IMR-90 (cell line): Measurements from ENCODE around the gene C2CD4D. TPM values are rescaled to one million over a fixed set of nuclear protein-coding genes. Genes with fewer than 3 reads are reported as not detected.
"Not testable (repeated sequence)": the region's sequence is repeated elsewhere in the genome, so short reads cannot be mapped to it uniquely, and the experiment has no call there.

Experiments used
- ATAC-seq: fragments of 200-7000 bp; cut with Tn5 transposase; 2 replicates; pipeline ENCODE4 v1.9.1; 2020; ENCODE audit warnings: low read depth, mild to moderate bottlenecking, moderate library complexity
- BruUV-seq: library from RNA; stranded (reverse); fragments of 400-500 nt; replicated peaks from 2 replicates; lab custom pipeline; 2021; lab: Mats Ljungman, UMichigan
- CTCF ChIA-PET: fragments of 300-600 bp; formaldehyde crosslinking; extraction: SDS; loops from one replicate; lab custom pipeline; 2021; ENCODE audit warnings: antibody characterized with exemption; lab: Yijun Ruan, JAX
- POLR2A ChIA-PET: fragments of 300-600 bp; sonication (Branson Sonifier 250); formaldehyde crosslinking; loops from one replicate; lab custom pipeline; 2022; ENCODE audit warnings: antibody characterized with exemption; ENCODE audit not compliant: unreplicated experiment; lab: Charles Lee
- DNase-seq: peaks from one replicate; pipeline ENCODE4 v3.0.0; 2013
- H2AFZ ChIP-seq: replicated peaks from 2 replicates; pipeline ENCODE3; 2013; ENCODE audit warnings: low read length, mild to moderate bottlenecking; ENCODE audit not compliant: poor library complexity
- H2AK5ac ChIP-seq: 2 replicates; pipeline ENCODE4 v1.6.1; 2013; ENCODE audit warnings: low read depth, low read length, inconsistent platforms
- H2AK9ac ChIP-seq: replicated peaks from 2 replicates; pipeline ENCODE3; 2013; ENCODE audit warnings: mild to moderate bottlenecking, low read depth, low read length, moderate library complexity; ENCODE audit not compliant: poor library complexity
- H2BK120ac ChIP-seq: 2 replicates; pipeline ENCODE4 v1.6.1; 2013; ENCODE audit warnings: low read depth, low read length, inconsistent platforms
- H2BK15ac ChIP-seq: 3 replicates; pipeline ENCODE4 v1.6.1; 2013; ENCODE audit warnings: low read depth, low read length, inconsistent platforms
- H2BK20ac ChIP-seq: 2 replicates; pipeline ENCODE4 v1.6.1; 2013; ENCODE audit warnings: low read depth, mild to moderate bottlenecking, inconsistent platforms, low read length, moderate library complexity
- H2BK5ac ChIP-seq: 2 replicates; pipeline ENCODE4 v1.6.1; 2013; ENCODE audit warnings: mild to moderate bottlenecking, low read depth, low read length, inconsistent platforms; ENCODE audit not compliant: poor library complexity, severe bottlenecking
- H3K14ac ChIP-seq: replicated peaks from 2 replicates; pipeline ENCODE4 v1.6.1; 2013; ENCODE audit warnings: low read depth, low read length, inconsistent platforms
- H3K18ac ChIP-seq: 2 replicates; pipeline ENCODE4 v1.6.1; 2013; ENCODE audit warnings: low read depth, low read length, control low read depth
- H3K23ac ChIP-seq: 2 replicates; pipeline ENCODE4 v1.6.1; 2013; ENCODE audit warnings: low read depth, low read length, inconsistent platforms
- H3K27ac ChIP-seq: 2 replicates; pipeline ENCODE4 v1.5.1; 2013; ENCODE audit warnings: mild to moderate bottlenecking, control low read depth, low read length; ENCODE audit not compliant: insufficient read depth
- H3K27me3 ChIP-seq: 2 replicates; pipeline ENCODE4 v1.6.1; 2013; ENCODE audit warnings: low read length; ENCODE audit not compliant: control insufficient read depth, insufficient read depth
- H3K36me3 ChIP-seq: 2 replicates; pipeline ENCODE4 v1.6.1; 2013; ENCODE audit warnings: low read length, mixed read lengths; ENCODE audit not compliant: control insufficient read depth, insufficient read depth
- H3K4ac ChIP-seq: 2 replicates; pipeline ENCODE4 v1.6.1; 2013; ENCODE audit warnings: low read depth, low read length, inconsistent platforms
- H3K4me1 ChIP-seq: 2 replicates; pipeline ENCODE4 v1.6.1; 2013; ENCODE audit warnings: low read length, mixed read lengths; ENCODE audit not compliant: control insufficient read depth, insufficient read depth
- H3K4me2 ChIP-seq: 2 replicates; pipeline ENCODE4 v1.6.1; 2013; ENCODE audit warnings: low read depth, mild to moderate bottlenecking, control low read depth, low read length, moderate library complexity
- H3K4me3 ChIP-seq: 2 replicates; pipeline ENCODE4 v1.5.1; 2013; ENCODE audit warnings: low read depth, mild to moderate bottlenecking, control low read depth, low read length, moderate library complexity; ENCODE audit not compliant: insufficient read depth
- H3K56ac ChIP-seq: 2 replicates; pipeline ENCODE4 v1.6.1; 2013; ENCODE audit warnings: low read length, inconsistent platforms; ENCODE audit not compliant: insufficient read depth; ENCODE audit errors: extremely low read depth
- H3K79me1 ChIP-seq, 2 experiments: 2 replicates each; pipeline ENCODE4 v1.6.1; 2013; ENCODE audit warnings: low read length in 2 of 2, inconsistent platforms in 1 of 2, low read depth in 1 of 2
- H3K9ac ChIP-seq: 2 replicates; pipeline ENCODE4 v1.6.1; 2013; ENCODE audit warnings: low read depth, low read length, control low read depth
- H3K9me1 ChIP-seq: 2 replicates; pipeline ENCODE4 v1.6.1; 2013; ENCODE audit warnings: low read length, inconsistent platforms; ENCODE audit not compliant: insufficient read depth
- H3K9me3 ChIP-seq: 2 replicates; pipeline ENCODE4 v1.6.1; 2013; ENCODE audit warnings: low read length; ENCODE audit not compliant: control insufficient read depth, insufficient read depth
- H4K20me1 ChIP-seq: 2 replicates; pipeline ENCODE4 v1.6.1; 2013; ENCODE audit warnings: low read length, inconsistent platforms; ENCODE audit not compliant: insufficient read depth
- H4K5ac ChIP-seq: 2 replicates; pipeline ENCODE4 v1.6.1; 2013; ENCODE audit warnings: mild to moderate bottlenecking, low read depth, low read length, control low read depth
- H4K8ac ChIP-seq, 2 experiments: 2 replicates each; pipeline ENCODE4 v1.6.1; 2013; ENCODE audit warnings: low read depth in 2 of 2, low read length in 2 of 2, control low read depth in 1 of 2, inconsistent platforms in 1 of 2
- H4K91ac ChIP-seq: 2 replicates; pipeline ENCODE4 v1.6.1; 2013; ENCODE audit warnings: low read depth, low read length, inconsistent platforms; ENCODE audit not compliant: insufficient read depth
- WGBS, 2 experiments: methylation state at CpG; one replicate each; pipeline versions ENCODE4 v1.1.5 to v1.1.7; 2013; ENCODE audit warnings: missing lambda C conversion rate in 2 of 2; ENCODE audit not compliant: insufficient read length in 1 of 2; ENCODE audit errors: extremely low coverage in 2 of 2; 5-methylcytosine and 5-hydroxymethylcytosine counted together
- dilution Hi-C: fragments of 300-500 bp; cut with HindIII; formaldehyde crosslinking; loops from one replicate; pipeline ENCODE4 v1.14.3; 2018; ENCODE audit warnings: low sequenced_read_pairs; ENCODE audit not compliant: unreplicated experiment
- in situ Hi-C: fragments of 300-500 bp; cut with MboI; formaldehyde crosslinking; loops from 3 replicates; pipeline ENCODE4 v1.14.3; 2019; ENCODE audit warnings: low sequenced_read_pairs, inconsistent platforms, mixed read lengths
- intact Hi-C: fragments of 100-400 bp; cut with micrococcal nuclease; formaldehyde crosslinking; loops from 2 replicates; pipeline ENCODE4 v1.10.0; 2022
- polyA plus RNA-seq, 3 experiments: library from polyadenylated mRNA; depleted of rRNA; stranded (reverse); fragments of >200 nt; gene quantifications; 2 replicates each; pipeline ENCODE4 v1.2.3, GENCODE V29; 2012; ENCODE audit warnings: low replicate concordance in 1 of 3
- total RNA-seq: library from RNA; depleted of rRNA; stranded (reverse); fragments of >200 nt; gene quantifications from 2 replicates; pipeline ENCODE4 v1.2.3, GENCODE V29; 2012

The C2CD4D gene
- total and polyA plus RNA-seq, 2 of the 4 experiments (the other 2 are of a cell fraction), result not detected

DNA sequence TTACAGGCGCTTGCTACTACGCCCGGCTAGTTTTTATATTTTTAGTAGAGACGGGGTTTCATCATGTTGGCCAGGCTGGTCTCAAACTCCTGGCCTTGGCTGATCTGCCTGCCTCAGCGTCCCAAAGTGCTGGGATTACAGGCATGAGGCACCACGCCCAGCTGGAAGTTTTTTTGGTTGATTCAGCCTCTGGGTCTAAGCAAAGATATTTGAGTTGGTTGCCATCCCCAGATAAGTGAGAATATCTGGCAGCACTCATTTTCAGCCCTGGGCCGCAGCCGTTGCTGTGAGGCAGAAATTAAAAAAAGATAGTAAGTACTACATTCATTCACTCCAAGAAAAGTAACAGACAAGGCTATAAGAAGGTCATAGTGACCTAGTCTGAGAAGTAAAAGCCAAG lies 15.9 kb upstream of the C2CD4D start:
- H3K9ac ChIP-seq, H3K79me1 ChIP-seq, H3K4me2 ChIP-seq, H3K4me1 ChIP-seq, H2BK5ac ChIP-seq, H3K4me3 ChIP-seq, DNase-seq, H2BK15ac ChIP-seq, H2BK120ac ChIP-seq, H3K9me3 ChIP-seq, H2AK9ac ChIP-seq, H3K56ac ChIP-seq, H2AK5ac ChIP-seq, CTCF ChIA-PET, in situ Hi-C loops, H3K23ac ChIP-seq, H3K9me1 ChIP-seq, H2AFZ ChIP-seq, H2BK20ac ChIP-seq, H3K14ac ChIP-seq, H4K20me1 ChIP-seq, H3K27ac ChIP-seq, POLR2A ChIA-PET, ATAC-seq, H4K91ac ChIP-seq, H3K18ac ChIP-seq, intact Hi-C loops, H4K8ac ChIP-seq, H3K4ac ChIP-seq, dilution Hi-C loops, H3K36me3 ChIP-seq, BruUV-seq, H4K5ac ChIP-seq: not testable (repeated sequence)
- peaks cover 36% of the 10 kb centered on the region for H3K27me3 ChIP-seq
- 50% methylated on average over 2 of the region's 8 CpGs; no CpG with 5 or more reads in 1 of the 2 experiments for WGBS, 2 experiments
